Measurements from ENCODE around the gene DDAH1.

DNA sequence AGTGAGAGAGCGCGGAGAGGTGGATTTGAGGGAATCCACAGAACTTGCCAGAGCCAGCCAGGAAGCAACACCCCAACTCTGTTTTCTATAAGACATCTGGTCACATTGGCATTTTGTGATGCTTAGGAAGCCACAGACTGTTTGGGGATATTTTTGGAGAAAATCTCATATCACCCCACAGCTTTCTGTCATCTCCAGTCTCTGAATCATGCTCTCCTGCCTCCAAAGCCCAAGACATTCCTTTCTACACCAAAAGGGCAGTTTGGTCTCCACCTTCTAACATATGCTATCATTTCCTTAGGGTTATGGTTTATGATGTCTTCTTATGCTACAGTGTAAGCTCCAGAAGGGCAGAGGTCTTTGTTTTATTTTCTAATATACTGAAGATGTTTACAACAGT, 174.1 kb downstream of the DDAH1 start:
- TF ChIP-seq GATA2 (IDR thresholded peaks at IDR 0.05; ENCODE audit: low read depth, low read length), result no peak
- no peak for TF ChIP-seq GATA3 (IDR thresholded peaks at IDR 0.05; ENCODE audit: low read depth, low read length)
